NB4 (cell line): ENCODE data around the gene LRRC8B.

Source experiments
- MYC ChIP-seq: IDR thresholded peaks from 2 replicates; pipeline ENCODE4 v1.6.1; 2011; ENCODE audit warnings: low read depth, low read length
- POLR2A ChIP-seq: IDR thresholded peaks from 2 replicates; pipeline ENCODE4 v1.6.1; 2011; ENCODE audit warnings: mild to moderate bottlenecking; ENCODE audit not compliant: insufficient read length; ENCODE audit errors: extremely low read depth
- TF ChIP-seq, protein P1 (sequence below): IDR thresholded peaks from one replicate; pipeline ENCODE4 v1.5.1; 2012; ENCODE audit warnings: low read depth, low read length
- TF ChIP-seq, protein P2 (sequence below): IDR thresholded peaks from 2 replicates; pipeline ENCODE4 v1.6.1; 2011; ENCODE audit warnings: low read depth, low read length

DNA sequence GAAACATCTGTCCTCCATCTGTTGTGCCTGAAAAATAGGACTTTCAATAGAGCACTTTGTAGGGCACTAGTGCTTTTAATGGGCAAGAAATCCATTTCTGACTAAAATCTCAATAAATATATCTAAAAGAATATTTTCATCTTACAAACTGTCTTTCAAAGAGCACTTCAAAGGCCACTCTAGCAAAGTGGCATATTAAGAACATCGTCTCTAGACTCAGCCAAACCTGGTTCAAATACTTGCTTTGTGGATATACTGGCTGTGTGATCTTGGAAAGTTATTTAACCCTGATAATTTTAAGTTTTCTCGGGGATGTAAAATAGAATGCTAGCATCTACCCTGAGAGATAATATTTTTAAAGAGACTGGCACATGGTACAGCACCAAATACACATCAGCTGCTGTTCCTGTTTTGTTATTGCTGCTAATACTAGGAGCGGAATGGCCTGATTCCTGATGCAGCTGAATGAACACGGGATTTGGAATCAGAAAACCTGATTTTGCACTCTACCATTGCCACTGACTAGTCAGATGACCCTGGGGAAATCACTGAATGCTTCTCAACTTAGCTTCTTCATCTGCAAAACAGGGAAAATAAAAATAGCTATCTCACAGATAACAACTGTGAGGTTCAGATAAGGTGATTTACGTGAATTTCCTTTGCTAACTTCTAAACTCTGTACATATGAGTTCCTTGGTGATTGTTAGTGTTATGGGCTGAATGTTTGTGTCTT lies 83.1 kb downstream of the LRRC8B start:
- TF ChIP-seq, protein P1, sequence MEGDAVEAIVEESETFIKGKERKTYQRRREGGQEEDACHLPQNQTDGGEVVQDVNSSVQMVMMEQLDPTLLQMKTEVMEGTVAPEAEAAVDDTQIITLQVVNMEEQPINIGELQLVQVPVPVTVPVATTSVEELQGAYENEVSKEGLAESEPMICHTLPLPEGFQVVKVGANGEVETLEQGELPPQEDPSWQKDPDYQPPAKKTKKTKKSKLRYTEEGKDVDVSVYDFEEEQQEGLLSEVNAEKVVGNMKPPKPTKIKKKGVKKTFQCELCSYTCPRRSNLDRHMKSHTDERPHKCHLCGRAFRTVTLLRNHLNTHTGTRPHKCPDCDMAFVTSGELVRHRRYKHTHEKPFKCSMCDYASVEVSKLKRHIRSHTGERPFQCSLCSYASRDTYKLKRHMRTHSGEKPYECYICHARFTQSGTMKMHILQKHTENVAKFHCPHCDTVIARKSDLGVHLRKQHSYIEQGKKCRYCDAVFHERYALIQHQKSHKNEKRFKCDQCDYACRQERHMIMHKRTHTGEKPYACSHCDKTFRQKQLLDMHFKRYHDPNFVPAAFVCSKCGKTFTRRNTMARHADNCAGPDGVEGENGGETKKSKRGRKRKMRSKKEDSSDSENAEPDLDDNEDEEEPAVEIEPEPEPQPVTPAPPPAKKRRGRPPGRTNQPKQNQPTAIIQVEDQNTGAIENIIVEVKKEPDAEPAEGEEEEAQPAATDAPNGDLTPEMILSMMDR: no peak
- TF ChIP-seq POLR2A (no peak), MYC (no peak)
- TF ChIP-seq, protein P2, sequence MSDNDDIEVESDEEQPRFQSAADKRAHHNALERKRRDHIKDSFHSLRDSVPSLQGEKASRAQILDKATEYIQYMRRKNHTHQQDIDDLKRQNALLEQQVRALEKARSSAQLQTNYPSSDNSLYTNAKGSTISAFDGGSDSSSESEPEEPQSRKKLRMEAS: no peak
